H9 (cell line): ENCODE results near the gene FAT3. TPM values are rescaled to one million over a fixed set of nuclear protein-coding genes. Genes with fewer than 3 reads are reported as not detected.

Source experiments
- DNase-seq: peaks from one replicate; pipeline ENCODE4 v3.0.0-alpha.2; 2017
- H2AFZ ChIP-seq: one replicate; pipeline ENCODE4 v1.6.1; 2013; ENCODE audit warnings: mild to moderate bottlenecking, low read length, control low read depth, moderate library complexity
- H2AK5ac ChIP-seq: 2 replicates; pipeline ENCODE4 v1.6.1; 2013; ENCODE audit warnings: low read length, control low read depth, mixed read lengths; ENCODE audit not compliant: insufficient read length
- H2BK120ac ChIP-seq: one replicate; pipeline ENCODE4 v1.6.1; 2013; ENCODE audit warnings: low read depth, mild to moderate bottlenecking, low read length, control low read depth, inconsistent platforms; ENCODE audit not compliant: poor library complexity, severe bottlenecking
- H2BK12ac ChIP-seq: 2 replicates; pipeline ENCODE4 v1.6.1; 2013; ENCODE audit warnings: low read length, control low read depth, mixed read lengths, low read depth; ENCODE audit not compliant: insufficient read length
- H2BK15ac ChIP-seq: 2 replicates; pipeline ENCODE4 v1.6.1; 2013; ENCODE audit warnings: low read depth, low read length, control low read depth
- H2BK20ac ChIP-seq: one replicate; pipeline ENCODE4 v1.6.1; 2013; ENCODE audit warnings: low read depth, mild to moderate bottlenecking, low read length, control low read depth, inconsistent platforms; ENCODE audit not compliant: poor library complexity, severe bottlenecking
- H2BK5ac ChIP-seq: 2 replicates; pipeline ENCODE4 v1.6.1; 2013; ENCODE audit warnings: low read length, control low read depth, mixed read lengths; ENCODE audit not compliant: insufficient read length
- H3K14ac ChIP-seq: 2 replicates; pipeline ENCODE4 v1.6.1; 2013; ENCODE audit warnings: low read length, control low read depth; ENCODE audit not compliant: insufficient read depth
- H3K18ac ChIP-seq: 2 replicates; pipeline ENCODE4 v1.6.1; 2013; ENCODE audit warnings: low read depth, mild to moderate bottlenecking, mixed read lengths, low read length, control low read depth; ENCODE audit not compliant: insufficient read length
- H3K23ac ChIP-seq: 2 replicates; pipeline ENCODE4 v1.6.1; 2013; ENCODE audit warnings: low read length, control low read depth, mixed read lengths, low read depth; ENCODE audit not compliant: insufficient read length
- H3K23me2 ChIP-seq: 2 replicates; pipeline ENCODE4 v1.6.1; 2013; ENCODE audit warnings: low read depth, mild to moderate bottlenecking, mixed read lengths, low read length, control low read depth; ENCODE audit not compliant: insufficient read length, poor library complexity, severe bottlenecking
- H3K27ac ChIP-seq: 2 replicates; pipeline ENCODE4 v1.5.1; 2013; ENCODE audit warnings: low read length, control low read depth, mixed read lengths, low read depth; ENCODE audit not compliant: insufficient read length
- H3K27me3 ChIP-seq: 2 replicates; pipeline ENCODE4 v1.6.1; 2013; ENCODE audit warnings: low read length, control low read depth, inconsistent platforms; ENCODE audit not compliant: insufficient read depth
- H3K4ac ChIP-seq: 2 replicates; pipeline ENCODE4 v1.6.1; 2013; ENCODE audit warnings: low read depth, mild to moderate bottlenecking, control low read depth, inconsistent platforms, low read length, moderate library complexity
- H3K4me1 ChIP-seq: 2 replicates; pipeline ENCODE4 v1.6.1; 2013; ENCODE audit warnings: low read length, control low read depth, inconsistent platforms; ENCODE audit not compliant: insufficient read depth
- H3K4me2 ChIP-seq: 2 replicates; pipeline ENCODE4 v1.6.1; 2013; ENCODE audit warnings: low read length, control low read depth, mixed read lengths; ENCODE audit not compliant: insufficient read length, insufficient read depth
- H3K56ac ChIP-seq: 2 replicates; pipeline ENCODE4 v1.6.1; 2013; ENCODE audit warnings: low read depth, mild to moderate bottlenecking, mixed read lengths, low read length, control low read depth; ENCODE audit not compliant: insufficient read length
- H3K79me1 ChIP-seq: 2 replicates; pipeline ENCODE4 v1.6.1; 2013; ENCODE audit warnings: low read depth, mild to moderate bottlenecking, moderate library complexity, low read length, control low read depth, inconsistent platforms; ENCODE audit not compliant: insufficient read depth, poor library complexity, severe bottlenecking
- H3K79me2 ChIP-seq: 2 replicates; pipeline ENCODE4 v1.6.1; 2013; ENCODE audit warnings: low read length, control low read depth, inconsistent platforms; ENCODE audit not compliant: insufficient read depth
- H3K9ac ChIP-seq: 2 replicates; pipeline ENCODE4 v1.6.1; 2013; ENCODE audit warnings: low read length, control low read depth, mixed read lengths; ENCODE audit not compliant: insufficient read length; ENCODE audit errors: extremely low read depth
- H3K9me3 ChIP-seq: one replicate; pipeline ENCODE4 v1.6.1; 2013; ENCODE audit warnings: low read depth, low read length, inconsistent platforms; ENCODE audit not compliant: control insufficient read depth
- H3T11ph ChIP-seq: one replicate; pipeline ENCODE4 v1.6.1; 2013; ENCODE audit warnings: mild to moderate bottlenecking, low read length, control low read depth, inconsistent platforms
- H4K20me1 ChIP-seq: one replicate; pipeline ENCODE4 v1.6.1; 2013; ENCODE audit not compliant: control insufficient read depth, insufficient read length, insufficient read depth
- H4K5ac ChIP-seq: 2 replicates; pipeline ENCODE4 v1.6.1; 2013; ENCODE audit warnings: low read depth, mild to moderate bottlenecking, mixed read lengths, low read length, control low read depth; ENCODE audit not compliant: insufficient read length
- H4K8ac ChIP-seq: replicated peaks from 2 replicates; pipeline ENCODE4 v1.6.1; 2013; ENCODE audit warnings: low read length, control low read depth, mixed read lengths, low read depth; ENCODE audit not compliant: insufficient read length
- H4K91ac ChIP-seq: 2 replicates; pipeline ENCODE4 v1.6.1; 2013; ENCODE audit warnings: low read depth, mild to moderate bottlenecking, moderate library complexity, mixed read lengths, low read length, control low read depth; ENCODE audit not compliant: insufficient read length
- H3K27ac Mint-ChIP-seq, 3 experiments: 2 replicates in 2 of 3; 3 replicates in 1 of 3; pipeline ENCODE4 v1.8.0; 2020 to 2021; ENCODE audit warnings: mixed read lengths in 3 of 3, mild to moderate bottlenecking in 1 of 3, moderate library complexity in 1 of 3
- H3K27me3 Mint-ChIP-seq: 2 replicates; pipeline ENCODE4 v1.8.0; 2021; ENCODE audit warnings: low read depth, mild to moderate bottlenecking, moderate library complexity, mixed read lengths
- H3K36me3 Mint-ChIP-seq, 3 experiments: 2 replicates in 2 of 3; 3 replicates in 1 of 3; pipeline ENCODE4 v1.8.0; 2020 to 2021; ENCODE audit warnings: low read depth in 3 of 3, mixed read lengths in 3 of 3; ENCODE audit not compliant: insufficient read depth in 1 of 3
- H3K4me1 Mint-ChIP-seq, 2 experiments: 2 replicates each; pipeline ENCODE4 v1.8.0; 2020; ENCODE audit warnings: mixed read lengths in 2 of 2
- H3K4me3 Mint-ChIP-seq, 2 experiments: 2 replicates in 1 of 2; 3 replicates in 1 of 2; pipeline ENCODE4 v1.8.0; 2020 to 2021; ENCODE audit warnings: mild to moderate bottlenecking in 2 of 2, mixed read lengths in 2 of 2, moderate library complexity in 1 of 2
- H3K9me3 Mint-ChIP-seq, 2 experiments: 2 replicates in 1 of 2; 3 replicates in 1 of 2; pipeline ENCODE4 v1.8.0; 2020; ENCODE audit warnings: mild to moderate bottlenecking in 2 of 2, mixed read lengths in 2 of 2, moderate library complexity in 1 of 2
- CTCF ChIP-seq: fragments of 200-600 bp; sonication (generic); conservative IDR thresholded peaks from 3 replicates; pipeline ENCODE4 v1.8.0; 2021; ENCODE audit warnings: antibody characterized with exemption, mild to moderate bottlenecking
- WGBS: extraction: QIAGEN DNeasy Blood & Tissue Kit; methylation state at CpG from one replicate; pipeline ENCODE4 v1.1.7; 2013; ENCODE audit warnings: missing lambda C conversion rate, low lambda C conversion rate, mixed read lengths; ENCODE audit not compliant: insufficient read length; ENCODE audit errors: extremely low coverage; 5-methylcytosine and 5-hydroxymethylcytosine counted together
- total RNA-seq: library from RNA; stranded (reverse); gene quantifications from 2 replicates; pipeline ENCODE4 v1.2.1, GENCODE V29; 2021

Gene FAT3
- total RNA-seq, 1 experiment from 2014 or later: 19.1 TPM

- H2AK5ac ChIP-seq: no peak overlapping the region
- no peak overlapping the region for H4K8ac ChIP-seq
- no CpG with 5 or more reads among the region's 1 CpG for WGBS
- Mint-ChIP-seq H3K36me3 (no peaks in the 10 kb centered on the region), H3K27ac (no peak overlapping the region), H3K4me1 (peaks cover 41 to 44% of the 10 kb centered on the region in 2 experiments), H3K4me3 (no peak overlapping the region), H3K27me3 (no peaks in the 10 kb centered on the region), H3K9me3 (no peaks in the 10 kb centered on the region)
- H3K23me2 ChIP-seq: no peaks in the 10 kb centered on the region
- H2BK20ac ChIP-seq: no peak overlapping the region
- no peak overlapping the region for H4K91ac ChIP-seq
- no peaks in the 10 kb centered on the region for H3K79me1 ChIP-seq
- H2BK12ac ChIP-seq: no peak overlapping the region
- H3K56ac ChIP-seq: no peak overlapping the region
- no peak overlapping the region for H3K18ac ChIP-seq
- no peak for TF ChIP-seq CTCF
- DNase-seq: no peak
- H2BK120ac ChIP-seq: no peak overlapping the region
- H3K14ac ChIP-seq: no peak overlapping the region
- H3K27ac ChIP-seq: no peak overlapping the region
- no peak overlapping the region for H2BK15ac ChIP-seq
- no peaks in the 10 kb centered on the region for H3K27me3 ChIP-seq
- no peak overlapping the region for H3K4ac ChIP-seq
- H3K23ac ChIP-seq: no peak overlapping the region
- H3K9me3 ChIP-seq: no peaks in the 10 kb centered on the region
- H2AFZ ChIP-seq: no peak overlapping the region
- no peak overlapping the region for H3T11ph ChIP-seq
- H3K9ac ChIP-seq: no peak overlapping the region
- H3K79me2 ChIP-seq: no peaks in the 10 kb centered on the region
- no peaks in the 10 kb centered on the region for H4K20me1 ChIP-seq
- H4K5ac ChIP-seq: no peak overlapping the region
- no peak overlapping the region for H2BK5ac ChIP-seq
- H3K4me2 ChIP-seq: no peak overlapping the region
- peaks cover 15% of the 10 kb centered on the region for H3K4me1 ChIP-seq
Observed at GRCh38 chr11:92212530-92212929, 12.1 kb upstream of the FAT3 start.
